GM21619 (cell line): ENCODE data around the gene FHAD1.

Source experiments
- ATAC-seq: cut with Tn5 transposase; IDR thresholded peaks from one replicate; pipeline ENCODE4 v1.9.1; 2021; ENCODE audit not compliant: unreplicated experiment

FHAD1 gene

GRCh38 chr1:15245593-15246360 is 1.2 kb upstream of the FHAD1 start:
- ATAC-seq: no peak

GRCh38 chr1:15248216-15248615 is 1.2 kb downstream of the FHAD1 start:
- ATAC-seq: no peak

- ATAC-seq: peak; percentile 47
Measured at GRCh38 chr1:15249081-15249480, 2.1 kb downstream of the FHAD1 start.

- ATAC-seq: no peak
Measured at GRCh38 chr1:15251857-15252835, 5.1 kb downstream of the FHAD1 start.

- no peak for ATAC-seq
Measured at GRCh38 chr1:15254559-15254958, 7.5 kb downstream of the FHAD1 start.

- ATAC-seq: no peak
Measured at GRCh38 chr1:15255582-15256149, 8.6 kb downstream of the FHAD1 start.

GRCh38 chr1:15256584-15256983 is 9.6 kb downstream of the FHAD1 start:
- ATAC-seq: no peak

- no peak for ATAC-seq
Measured at GRCh38 chr1:15257309-15257708, 10.3 kb downstream of the FHAD1 start.

- no peak for ATAC-seq
Measured at GRCh38 chr1:15258833-15259621, 12.0 kb downstream of the FHAD1 start.

- ATAC-seq: no peak
Measured at GRCh38 chr1:15259622-15260007, 12.6 kb downstream of the FHAD1 start.

- no peak for ATAC-seq
Measured at GRCh38 chr1:15260418-15261154, 13.6 kb downstream of the FHAD1 start.

GRCh38 chr1:15261155-15262002 is 14.4 kb downstream of the FHAD1 start:
- ATAC-seq: peak; percentile 66

GRCh38 chr1:15262003-15262377 is 15.0 kb downstream of the FHAD1 start:
- no peak for ATAC-seq

- no peak for ATAC-seq
Measured at GRCh38 chr1:15262706-15263105, 15.7 kb downstream of the FHAD1 start.

GRCh38 chr1:15264769-15265168 is 17.7 kb downstream of the FHAD1 start:
- ATAC-seq: no peak

GRCh38 chr1:15271196-15271595 is 24.2 kb downstream of the FHAD1 start:
- no peak for ATAC-seq

GRCh38 chr1:15272009-15272781 is 25.2 kb downstream of the FHAD1 start:
- ATAC-seq: no peak

GRCh38 chr1:15272782-15273127 is 25.7 kb downstream of the FHAD1 start:
- ATAC-seq: no peak

GRCh38 chr1:15273274-15273673 is 26.3 kb downstream of the FHAD1 start:
- ATAC-seq: no peak
